ENCODE results near the gene CAVIN2.
"Not testable (repeated sequence)": the region's sequence is repeated elsewhere in the genome, so short reads cannot be mapped to it uniquely, and the experiment has no call there.

The CAVIN2 gene

GRCh38 chr2:191797942-191798876 is 48.7 kb downstream of the CAVIN2 start:
- DNase-seq = no peak

GRCh38 chr2:191797500-191797899 is 49.4 kb downstream of the CAVIN2 start:
- DNase-seq = no peak

DNA sequence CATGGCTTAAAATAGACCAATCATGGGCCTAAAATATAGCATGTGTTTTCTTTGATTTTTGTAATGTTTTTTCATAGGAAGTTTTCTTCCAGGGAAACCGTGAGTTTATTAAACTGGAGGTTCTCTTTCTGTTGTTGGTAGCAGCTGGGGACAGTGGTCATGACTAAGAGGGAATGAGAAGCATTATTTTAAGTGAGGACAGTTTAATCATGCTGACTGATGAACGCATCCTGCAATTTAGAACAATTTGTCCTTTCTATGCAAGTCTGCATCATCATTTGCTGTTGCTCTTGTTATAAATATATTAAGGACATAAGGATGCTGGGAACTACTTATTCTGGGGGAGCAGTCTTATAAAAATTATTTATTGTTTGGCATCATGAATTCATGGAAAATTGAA is 51.2 kb downstream of the CAVIN2 start:
- DNase-seq = no peak

DNA sequence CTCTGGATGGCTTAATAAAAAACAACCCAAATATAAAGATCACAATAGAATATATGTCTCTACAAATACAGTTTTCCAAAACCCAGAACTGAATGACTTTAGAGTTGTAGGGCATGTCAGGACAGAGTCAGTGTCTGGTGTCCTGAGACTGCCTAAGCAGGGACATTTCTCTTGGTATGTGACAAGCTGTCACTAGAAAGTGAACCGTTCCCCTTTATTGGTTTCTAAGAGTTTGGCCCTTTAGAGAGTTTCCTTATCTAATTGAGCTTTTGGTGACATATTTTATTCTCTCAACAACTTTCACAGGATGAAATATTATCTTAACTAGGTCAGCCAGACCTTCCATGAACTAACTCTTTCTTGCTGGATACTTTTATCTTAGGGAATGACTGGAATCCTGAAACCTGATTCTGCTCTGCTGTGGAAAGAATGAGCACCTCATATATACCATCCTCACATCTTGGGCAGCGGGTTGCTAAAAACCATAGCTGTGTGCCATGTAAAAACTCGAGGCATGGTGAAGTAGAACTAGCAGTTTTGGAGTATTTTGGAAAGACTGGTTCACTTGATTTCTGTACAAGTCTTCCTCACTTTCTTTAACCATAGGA is 54.8 kb downstream of the CAVIN2 start:
- DNase-seq = no peak

DNA sequence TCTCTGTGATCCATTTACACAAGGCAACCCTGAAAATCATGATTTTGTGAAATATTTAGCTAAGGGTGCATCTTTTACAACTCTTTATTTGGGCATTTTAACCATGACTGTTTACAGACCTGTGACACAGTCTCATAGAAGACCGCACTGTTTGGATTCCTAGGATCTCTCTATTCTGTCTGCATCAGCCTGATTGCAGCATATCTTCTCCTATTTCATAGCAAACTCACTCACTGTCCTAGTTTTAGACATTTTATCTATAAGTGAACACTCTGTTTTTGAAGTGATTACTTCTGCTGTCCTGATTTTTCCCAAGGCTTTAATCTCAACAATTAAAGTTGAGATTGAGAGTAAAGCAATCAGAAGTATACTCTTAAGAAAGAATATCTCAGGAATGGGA is 56.2 kb downstream of the CAVIN2 start:
- no peak for DNase-seq

GRCh38 chr2:191789796-191790195 is 57.1 kb downstream of the CAVIN2 start:
- DNase-seq = no peak

GRCh38 chr2:191786694-191787093 is 60.2 kb downstream of the CAVIN2 start:
- DNase-seq = no peak

- not testable (repeated sequence) for DNase-seq
Observed at GRCh38 chr2:191785651-191786050, 61.2 kb downstream of the CAVIN2 start.

Measured in activated CD4-positive, alpha-beta T cell treated with anti-CD3 and anti-CD28 coated beads, Interleukin-2, amount 50 U/mL, for 16 hours (primary cell).